ENCODE results near the gene IGF2R. TPM values are rescaled to one million over a fixed set of nuclear protein-coding genes. Genes with fewer than 3 reads are reported as not detected.

Gene IGF2R
- total RNA-seq, 1 donor from 2014 or later = 35.1 TPM

GRCh38 chr6:159945801-159946392 is 23.0 kb upstream of the IGF2R start:
- Histone ChIP-seq H3K27me3 (no peaks in the 10 kb centered on the region), H3K9me3 (ENCODE audit: low read depth) (peaks cover 3% of the 10 kb centered on the region), H3F3A (ENCODE audit: low read depth) (no peaks in the 10 kb centered on the region), H3K4me2 (no peak overlapping the region), H3K9ac (no peak overlapping the region), H2AFZ (replicated peaks) (no peak overlapping the region), H4K20me1 (ENCODE audit: low read depth) (no peaks in the 10 kb centered on the region), H3K4me1 (no peaks in the 10 kb centered on the region), H3K79me2 (ENCODE audit: low read depth) (no peaks in the 10 kb centered on the region), H3K36me3 (no peaks in the 10 kb centered on the region), H3K4me3 (no peak overlapping the region), H3K27ac (no peak overlapping the region)
- DNase-seq (ENCODE audit: low spot score) = no peak
- Mint-ChIP-seq H3K4me3 (no peak overlapping the region), H3K36me3 (no peaks in the 10 kb centered on the region), H3K27me3 (ENCODE audit: insufficient read depth, low read depth) (peaks cover 3% of the 10 kb centered on the region), H3K9me3 (peaks cover 4% of the 10 kb centered on the region), H3K4me1 (no peaks in the 10 kb centered on the region), H3K27ac (no peak overlapping the region)
- TF ChIP-seq CTCF (IDR thresholded peaks at IDR 0.05) (no peak), EZH2phosphoT487 (IDR thresholded peaks at IDR 0.05) (no peak), EZH2 (IDR thresholded peaks at IDR 0.05) (no peak)

- Mint-ChIP-seq H3K4me3 (no peak overlapping the region), H3K9me3 (peaks cover 4% of the 10 kb centered on the region), H3K36me3 (no peaks in the 10 kb centered on the region), H3K27ac (no peak overlapping the region), H3K4me1 (no peaks in the 10 kb centered on the region), H3K27me3 (ENCODE audit: insufficient read depth, low read depth) (no peaks in the 10 kb centered on the region)
- Histone ChIP-seq H3K36me3 (no peaks in the 10 kb centered on the region), H3K27me3 (no peaks in the 10 kb centered on the region), H3K9ac (no peak overlapping the region), H2AFZ (replicated peaks) (no peak overlapping the region), H3K4me1 (no peaks in the 10 kb centered on the region), H3K79me2 (ENCODE audit: low read depth) (no peaks in the 10 kb centered on the region), H3K9me3 (ENCODE audit: low read depth) (peaks cover 3% of the 10 kb centered on the region), H3F3A (ENCODE audit: low read depth) (no peaks in the 10 kb centered on the region), H3K4me3 (no peak overlapping the region), H3K4me2 (no peak overlapping the region), H3K27ac (no peak overlapping the region), H4K20me1 (ENCODE audit: low read depth) (no peaks in the 10 kb centered on the region)
- TF ChIP-seq EZH2 (IDR thresholded peaks at IDR 0.05) = no peak
- no peak for TF ChIP-seq CTCF (IDR thresholded peaks at IDR 0.05)
- no peak for TF ChIP-seq EZH2phosphoT487 (IDR thresholded peaks at IDR 0.05)
- DNase-seq (ENCODE audit: low spot score) = no peak
Measured at GRCh38 chr6:159946912-159947311, 22.0 kb upstream of the IGF2R start.

- Histone ChIP-seq H3K4me1 (no peaks in the 10 kb centered on the region), H3K4me3 (no peak overlapping the region), H2AFZ (replicated peaks) (no peak overlapping the region), H3K27me3 (no peaks in the 10 kb centered on the region), H3K27ac (no peak overlapping the region), H3K36me3 (no peaks in the 10 kb centered on the region), H3F3A (ENCODE audit: low read depth) (no peaks in the 10 kb centered on the region), H3K79me2 (ENCODE audit: low read depth) (no peaks in the 10 kb centered on the region), H3K9me3 (ENCODE audit: low read depth) (peaks cover 3% of the 10 kb centered on the region), H3K9ac (no peak overlapping the region), H4K20me1 (ENCODE audit: low read depth) (no peaks in the 10 kb centered on the region), H3K4me2 (no peak overlapping the region)
- H3K36me3 Mint-ChIP-seq = no peaks in the 10 kb centered on the region
- H3K4me3 Mint-ChIP-seq = no peak overlapping the region
- TF ChIP-seq EZH2phosphoT487 (IDR thresholded peaks at IDR 0.05) (no peak), CTCF (IDR thresholded peaks at IDR 0.05) (no peak), EZH2 (IDR thresholded peaks at IDR 0.05) (no peak)
- no peak overlapping the region for H3K27ac Mint-ChIP-seq
- no peaks in the 10 kb centered on the region for H3K27me3 Mint-ChIP-seq (ENCODE audit: insufficient read depth, low read depth)
- H3K9me3 Mint-ChIP-seq = peaks cover 4% of the 10 kb centered on the region
- no peak for DNase-seq (ENCODE audit: low spot score)
- peaks cover 9% of the 10 kb centered on the region for H3K4me1 Mint-ChIP-seq
Measured at GRCh38 chr6:159948199-159948598, 20.7 kb upstream of the IGF2R start.

Data from neural progenitor cell (in vitro differentiated cells).